GM12878 (cell line): ENCODE measurements around the gene DDHD1. TPM values are rescaled to one million over a fixed set of nuclear protein-coding genes. Genes with fewer than 3 reads are reported as not detected.
A peak's percentile ranks its signal among the peaks of the same experiment; 100 is the strongest.

Experiments used
- ATF7 ChIP-seq: fragments of 450-650 bp; IDR thresholded peaks from 2 replicates; pipeline ENCODE4 v1.6.1; 2016; ENCODE audit warnings: low read depth, mild to moderate bottlenecking
- BRCA1 ChIP-seq: IDR thresholded peaks from 2 replicates; pipeline ENCODE4 v1.6.1; 2011; ENCODE audit warnings: low read depth, low read length, improper control_type of control experiment
- CEBPB ChIP-seq, 2 experiments: fragments of 150-350 bp in 1 of 2; IDR thresholded peaks; 2 replicates each; pipeline ENCODE4 v1.6.1; 2012 to 2014; ENCODE audit warnings: low read depth in 2 of 2, low read length in 2 of 2, borderline replicate concordance in 1 of 2, inconsistent platforms in 1 of 2
- CUX1 ChIP-seq: IDR thresholded peaks from 2 replicates; pipeline ENCODE4 v1.6.1; 2012; ENCODE audit warnings: improper control_type of control experiment, low read depth, low read length; ENCODE audit not compliant: insufficient replicate concordance
- E4F1 ChIP-seq: fragments of 450-650 bp; IDR thresholded peaks from 2 replicates; pipeline ENCODE4 v1.6.1; 2018; ENCODE audit warnings: borderline replicate concordance, mild to moderate bottlenecking; ENCODE audit not compliant: partially characterized antibody
- EZH2 ChIP-seq: IDR thresholded peaks from 2 replicates; pipeline ENCODE4 v1.6.1; 2012; ENCODE audit warnings: low read depth, mild to moderate bottlenecking, control low read depth, inconsistent platforms, low read length, borderline replicate concordance; ENCODE audit not compliant: control insufficient read depth
- HDAC2 ChIP-seq: fragments of 200-600 bp; sonication (generic); IDR thresholded peaks from 2 replicates; pipeline ENCODE4 v1.6.1; 2017
- NFXL1 ChIP-seq: fragments of 450-650 bp; IDR thresholded peaks from 2 replicates; pipeline ENCODE4 v1.6.1; 2017; ENCODE audit warnings: antibody characterized with exemption, mild to moderate bottlenecking, borderline replicate concordance
- NRF1 ChIP-seq: conservative IDR thresholded peaks from 2 replicates; pipeline ENCODE4 v1.6.1; 2011; ENCODE audit warnings: mild to moderate bottlenecking, low read depth, low read length, improper control_type of control experiment
- RBBP5 ChIP-seq: fragments of 200-600 bp; sonication (generic); conservative IDR thresholded peaks from 2 replicates; pipeline ENCODE4 v1.6.1; 2016
- RELA ChIP-seq: fragments of 450-650 bp; IDR thresholded peaks from 2 replicates; pipeline ENCODE4 v1.8.0; 2014; ENCODE audit warnings: borderline replicate concordance; ENCODE audit not compliant: partially characterized antibody
- SMC3 ChIP-seq: IDR thresholded peaks from 2 replicates; pipeline ENCODE4 v1.6.1; 2011; ENCODE audit warnings: low read length, improper control_type of control experiment, borderline replicate concordance
- ZNF274 ChIP-seq: IDR thresholded peaks from one replicate; pipeline ENCODE4 v1.8.0; 2011; ENCODE audit not compliant: insufficient read length, insufficient read depth
- ZSCAN29 ChIP-seq: fragments of 450-650 bp; IDR thresholded peaks from 2 replicates; pipeline ENCODE4 v1.6.1; 2017; ENCODE audit warnings: mild to moderate bottlenecking, moderate library complexity
- polyA plus RNA-seq, 11 experiments: library from polyadenylated mRNA; depleted of rRNA in 4 of 11; unstranded in 6 of 11; stranded (reverse) in 5 of 11; fragments of >200 nt; fragmentation: Nextera tagmentation in 4 of 11; fragmentation: Illumina TruSeq in 1 of 11; extraction: Ambion mirVana in 4 of 11; extraction: Trizol in 1 of 11; gene quantifications; 1 replicate in 1 of 11; 2 replicates in 10 of 11; pipeline versions ENCODE4 v1.2.1 to v1.2.3, GENCODE V29; 2011 to 2016; ENCODE audit warnings: inconsistent platforms in 2 of 11, missing spikeins in 2 of 11, low read depth in 1 of 11
- total RNA-seq, 4 experiments: library from RNA; depleted of rRNA in 3 of 4; stranded (reverse); fragments of >200 nt in 3 of 4; fragmentation: Illumina TruSeq in 1 of 4; extraction: Trizol in 1 of 4; gene quantifications; 2 replicates each; pipeline versions ENCODE4 v1.2.1 to v1.2.3, GENCODE V29; 2013 to 2021
- TF ChIP-seq, protein P1 (sequence below): fragments of 450-650 bp; IDR thresholded peaks from 2 replicates; pipeline ENCODE4 v1.6.1; 2017; ENCODE audit warnings: antibody characterized with exemption, mild to moderate bottlenecking, moderate library complexity
- TF ChIP-seq, protein P2 (sequence below): IDR thresholded peaks from 2 replicates; pipeline ENCODE4 v1.6.1; 2011; ENCODE audit warnings: low read depth, low read length, improper control_type of control experiment, borderline replicate concordance

The DDHD1 gene
- total and polyA plus RNA-seq, 10 of the 15 experiments (the other 5 are each of a cell fraction or from before 2014, with no cell fraction given), result 7.7 to 52.3 (median 28.5) TPM

- TF ChIP-seq, protein P1, sequence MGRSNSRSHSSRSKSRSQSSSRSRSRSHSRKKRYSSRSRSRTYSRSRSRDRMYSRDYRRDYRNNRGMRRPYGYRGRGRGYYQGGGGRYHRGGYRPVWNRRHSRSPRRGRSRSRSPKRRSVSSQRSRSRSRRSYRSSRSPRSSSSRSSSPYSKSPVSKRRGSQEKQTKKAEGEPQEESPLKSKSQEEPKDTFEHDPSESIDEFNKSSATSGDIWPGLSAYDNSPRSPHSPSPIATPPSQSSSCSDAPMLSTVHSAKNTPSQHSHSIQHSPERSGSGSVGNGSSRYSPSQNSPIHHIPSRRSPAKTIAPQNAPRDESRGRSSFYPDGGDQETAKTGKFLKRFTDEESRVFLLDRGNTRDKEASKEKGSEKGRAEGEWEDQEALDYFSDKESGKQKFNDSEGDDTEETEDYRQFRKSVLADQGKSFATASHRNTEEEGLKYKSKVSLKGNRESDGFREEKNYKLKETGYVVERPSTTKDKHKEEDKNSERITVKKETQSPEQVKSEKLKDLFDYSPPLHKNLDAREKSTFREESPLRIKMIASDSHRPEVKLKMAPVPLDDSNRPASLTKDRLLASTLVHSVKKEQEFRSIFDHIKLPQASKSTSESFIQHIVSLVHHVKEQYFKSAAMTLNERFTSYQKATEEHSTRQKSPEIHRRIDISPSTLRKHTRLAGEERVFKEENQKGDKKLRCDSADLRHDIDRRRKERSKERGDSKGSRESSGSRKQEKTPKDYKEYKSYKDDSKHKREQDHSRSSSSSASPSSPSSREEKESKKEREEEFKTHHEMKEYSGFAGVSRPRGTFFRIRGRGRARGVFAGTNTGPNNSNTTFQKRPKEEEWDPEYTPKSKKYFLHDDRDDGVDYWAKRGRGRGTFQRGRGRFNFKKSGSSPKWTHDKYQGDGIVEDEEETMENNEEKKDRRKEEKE, result no peak
- TF ChIP-seq NRF1 (no peak), RELA (peak; percentile 99), RBBP5 (no peak), ZSCAN29 (no peak), BRCA1 (no peak), E4F1 (no peak), ZNF274 (no peak), CUX1 (no peak), EZH2 (no peak), NFXL1 (no peak), HDAC2 (no peak), SMC3 (peak; percentile 32; the same call in 1 of the 2 replicates), ATF7 (peak; percentile 66), CEBPB (IDR thresholded peaks at IDR 0.05; ENCODE audit: borderline replicate concordance in 1 of 2, low read depth in 2 of 2, low read length in 2 of 2) (peak in 1 of 2 experiments; percentile 36; a peak in 1 of 4 replicates)
- TF ChIP-seq, protein P2, sequence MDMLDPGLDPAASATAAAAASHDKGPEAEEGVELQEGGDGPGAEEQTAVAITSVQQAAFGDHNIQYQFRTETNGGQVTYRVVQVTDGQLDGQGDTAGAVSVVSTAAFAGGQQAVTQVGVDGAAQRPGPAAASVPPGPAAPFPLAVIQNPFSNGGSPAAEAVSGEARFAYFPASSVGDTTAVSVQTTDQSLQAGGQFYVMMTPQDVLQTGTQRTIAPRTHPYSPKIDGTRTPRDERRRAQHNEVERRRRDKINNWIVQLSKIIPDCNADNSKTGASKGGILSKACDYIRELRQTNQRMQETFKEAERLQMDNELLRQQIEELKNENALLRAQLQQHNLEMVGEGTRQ, result no peak
These were observed 27.4 kb upstream of the DDHD1 start (continued) for GRCh38 chr14:53180272-53181221.
